Thoracic aorta (tissue), 2 donors: ENCODE results near the gene CHAC2. TPM values are rescaled to one million over a fixed set of nuclear protein-coding genes. Genes with fewer than 3 reads are reported as not detected.

Experiments used
- ATAC-seq: fragments of 150-250 bp; one replicate; pipeline ENCODE4 v1.8.0; 2017; ENCODE audit warnings: low read depth; ENCODE audit not compliant: insufficient number of reproducible peaks, low FRiP score
- DNase-seq: peaks from one replicate; pipeline ENCODE4 v3.0.0-alpha.2; 2020; ENCODE audit warnings: low spot score
- H3K27ac ChIP-seq, 2 donors: fragments of 200-600 bp; sonication (generic); 1 replicate in 1 of 2; 2 replicates in 1 of 2; pipeline ENCODE4 v1.5.1; 2016; ENCODE audit warnings: mild to moderate bottlenecking in 2 of 2, moderate library complexity in 2 of 2
- H3K27me3 ChIP-seq: fragments of 200-600 bp; sonication (generic); replicated peaks from 2 replicates; pipeline ENCODE4 v1.6.0; 2016; ENCODE audit warnings: mild to moderate bottlenecking; ENCODE audit not compliant: insufficient read depth
- H3K36me3 ChIP-seq: fragments of 200-600 bp; sonication (generic); one replicate; pipeline ENCODE4 v1.5.1; 2016
- H3K4me1 ChIP-seq, 2 donors: fragments of 200-600 bp; sonication (generic); 1 replicate in 1 of 2; 2 replicates in 1 of 2; pipeline versions ENCODE4 v1.5.1 to v1.6.0; 2016; ENCODE audit warnings: low read depth in 2 of 2, mild to moderate bottlenecking in 1 of 2; ENCODE audit not compliant: control insufficient read depth in 1 of 2
- H3K4me3 ChIP-seq: fragments of 200-600 bp; sonication (generic); 2 replicates; pipeline ENCODE4 v1.5.1; 2016; ENCODE audit warnings: mild to moderate bottlenecking
- H3K9me3 ChIP-seq: fragments of 200-600 bp; sonication (generic); 2 replicates; pipeline ENCODE4 v1.5.1; 2016
- CTCF ChIP-seq: fragments of 200-600 bp; sonication (generic); IDR thresholded peaks from one replicate; pipeline ENCODE4 v1.5.1; 2019; ENCODE audit warnings: antibody characterized with exemption
- total RNA-seq, 2 donors: library from RNA; depleted of rRNA; stranded (reverse); fragments of >200 nt; gene quantifications; one replicate each; pipeline versions ENCODE4 v1.1.0 to v1.2.3, GENCODE V29; 2016

The CHAC2 gene
- total RNA-seq, 2 donors from 2014 or later = 1.5 to 1.8 TPM

- Histone ChIP-seq H3K9me3 (no peaks in the 10 kb centered on the region), H3K4me1 (no peaks in the 10 kb centered on the region), H3K4me3 (no peak overlapping the region), H3K27ac (no peak overlapping the region), H3K36me3 (no peaks in the 10 kb centered on the region), H3K27me3 (no peaks in the 10 kb centered on the region)
- no peak for DNase-seq
- TF ChIP-seq CTCF = no peak
- no peak for ATAC-seq
Measured at GRCh38 chr2:53777134-53777533, 9.5 kb downstream of the CHAC2 start.

- DNase-seq (no peak), ATAC-seq (no peak)
- Histone ChIP-seq H3K27ac (no peak overlapping the region), H3K36me3 (no peaks in the 10 kb centered on the region), H3K9me3 (no peaks in the 10 kb centered on the region), H3K27me3 (no peaks in the 10 kb centered on the region), H3K4me3 (no peak overlapping the region), H3K4me1 (peaks cover 0 to 3% of the 10 kb centered on the region in 2 donors)
- TF ChIP-seq CTCF = no peak
Measured at GRCh38 chr2:53778536-53779162, 11.0 kb downstream of the CHAC2 start.

GRCh38 chr2:53780056-53780455 is 12.5 kb downstream of the CHAC2 start:
- Histone ChIP-seq H3K4me3 (no peak overlapping the region), H3K4me1 (peaks cover 1 to 14% of the 10 kb centered on the region in 2 donors), H3K9me3 (no peaks in the 10 kb centered on the region), H3K36me3 (no peaks in the 10 kb centered on the region), H3K27ac (no peak overlapping the region), H3K27me3 (no peaks in the 10 kb centered on the region)
- DNase-seq (no peak), ATAC-seq (no peak)
- TF ChIP-seq CTCF = no peak

GRCh38 chr2:53782676-53783075 is 15.1 kb downstream of the CHAC2 start:
- Histone ChIP-seq H3K27me3 (no peaks in the 10 kb centered on the region), H3K4me1 (peaks cover 11 to 28% of the 10 kb centered on the region in 2 donors), H3K4me3 (no peak overlapping the region), H3K9me3 (no peaks in the 10 kb centered on the region), H3K27ac (no peak overlapping the region), H3K36me3 (no peaks in the 10 kb centered on the region)
- no peak for TF ChIP-seq CTCF
- DNase-seq (no peak), ATAC-seq (no peak)

GRCh38 chr2:53784436-53784835 is 16.8 kb downstream of the CHAC2 start:
- no peak for TF ChIP-seq CTCF
- no peak overlapping the region for H3K27ac ChIP-seq
- H3K36me3 ChIP-seq = no peaks in the 10 kb centered on the region
- H3K27me3 ChIP-seq = no peaks in the 10 kb centered on the region
- DNase-seq = no peak
- peaks cover 25 to 46% of the 10 kb centered on the region in 2 donors for H3K4me1 ChIP-seq
- H3K4me3 ChIP-seq = no peak overlapping the region
- H3K9me3 ChIP-seq = no peaks in the 10 kb centered on the region
- ATAC-seq = no peak
